Gastrocnemius medialis (tissue), 4 donors: ENCODE results near the gene NAV2. TPM values are rescaled to one million over a fixed set of nuclear protein-coding genes. Genes with fewer than 3 reads are reported as not detected.

Experiments
- ATAC-seq, 2 donors: fragments of 150-250 bp; one replicate each; pipeline ENCODE4 v1.9.1; 2016
- DNase-seq, 2 donors: peaks; one replicate each; pipeline ENCODE4 v3.0.0-alpha.2; 2019
- H3K27ac ChIP-seq, 4 donors: fragments of 200-600 bp; sonication (generic); 1 replicate in 1 of 4; 2 replicates in 3 of 4; pipeline ENCODE4 v1.5.1; 2016 to 2018; ENCODE audit warnings: mild to moderate bottlenecking in 2 of 4, moderate library complexity in 1 of 4
- H3K27me3 ChIP-seq, 3 donors: fragments of 200-600 bp; sonication (generic) in 2 of 3; 1 replicate in 1 of 3; 2 replicates in 2 of 3; pipeline versions ENCODE4 v1.5.1 to v1.6.0; 2016 to 2019; ENCODE audit warnings: mild to moderate bottlenecking in 1 of 3, moderate library complexity in 1 of 3
- H3K36me3 ChIP-seq, 2 donors: fragments of 200-600 bp; sonication (generic) in 1 of 2; one replicate each; pipeline ENCODE4 v1.5.1; 2017 to 2018
- H3K4me1 ChIP-seq, 2 donors: fragments of 200-600 bp; sonication (generic) in 1 of 2; one replicate each; pipeline ENCODE4 v1.5.1; 2016 to 2017; ENCODE audit warnings: mild to moderate bottlenecking in 2 of 2
- H3K4me3 ChIP-seq, 4 donors: fragments of 200-600 bp; sonication (generic) in 3 of 4; 1 replicate in 1 of 4; 2 replicates in 3 of 4; pipeline ENCODE4 v1.5.1; 2016 to 2019; ENCODE audit warnings: mild to moderate bottlenecking in 2 of 4
- H3K9me3 ChIP-seq, 3 donors: fragments of 200-600 bp; sonication (generic) in 2 of 3; 1 replicate in 1 of 3; 2 replicates in 2 of 3; pipeline ENCODE4 v1.5.1; 2016 to 2019
- POLR2A ChIP-seq, 2 donors: fragments of 450-650 bp; IDR thresholded peaks; one replicate each; pipeline ENCODE4 v1.6.1; 2017; ENCODE audit warnings: antibody characterized with exemption in 2 of 2, mild to moderate bottlenecking in 2 of 2, moderate library complexity in 2 of 2
- in situ Hi-C, 4 donors: fragments of 200-750 bp; cut with MboI; loops; one replicate each; pipeline versions ENCODE4 v1.15.0 to v1.8.0; 2017; ENCODE audit warnings: low sequenced_read_pairs in 4 of 4
- intact Hi-C: fragments of 100-400 bp; cut with DNase I; formaldehyde crosslinking; loops from one replicate; pipeline ENCODE4 v1.15.1; 2023; ENCODE audit warnings: low total_unique reads
- total RNA-seq, 4 donors: library from RNA; depleted of rRNA; stranded (reverse); fragments of >200 nt; gene quantifications; one replicate each; pipeline versions ENCODE4 v1.1.0 to v1.2.3, GENCODE V29; 2016
- TF ChIP-seq, protein P1 (sequence below), 5 experiments: fragments of 450-650 bp in 3 of 5; fragments of 200-600 bp in 2 of 5; sonication (generic) in 2 of 5; IDR thresholded peaks in 4 of 5; conservative IDR thresholded peaks in 1 of 5; 1 replicate in 4 of 5; 2 replicates in 1 of 5; pipeline ENCODE4 v1.5.1; 2016 to 2019; ENCODE audit warnings: antibody characterized with exemption in 5 of 5, mild to moderate bottlenecking in 3 of 5, moderate library complexity in 3 of 5

NAV2 gene
- total RNA-seq, 4 donors from 2014 or later, result 3.2 to 7.7 (median 5.5) TPM

- H3K27ac ChIP-seq, result no peak overlapping the region
- H3K9me3 ChIP-seq, result no peaks in the 10 kb centered on the region
- no peaks in the 10 kb centered on the region for H3K27me3 ChIP-seq
- no peak overlapping the region for H3K4me3 ChIP-seq
- DNase-seq (no peak), ATAC-seq (no peak)
- intact Hi-C loops, result no loop called here
- peaks cover 0 to 3% of the 10 kb centered on the region in 2 donors for H3K4me1 ChIP-seq
- TF ChIP-seq POLR2A (IDR thresholded peaks at IDR 0.05), result no peak
- TF ChIP-seq, protein P1, sequence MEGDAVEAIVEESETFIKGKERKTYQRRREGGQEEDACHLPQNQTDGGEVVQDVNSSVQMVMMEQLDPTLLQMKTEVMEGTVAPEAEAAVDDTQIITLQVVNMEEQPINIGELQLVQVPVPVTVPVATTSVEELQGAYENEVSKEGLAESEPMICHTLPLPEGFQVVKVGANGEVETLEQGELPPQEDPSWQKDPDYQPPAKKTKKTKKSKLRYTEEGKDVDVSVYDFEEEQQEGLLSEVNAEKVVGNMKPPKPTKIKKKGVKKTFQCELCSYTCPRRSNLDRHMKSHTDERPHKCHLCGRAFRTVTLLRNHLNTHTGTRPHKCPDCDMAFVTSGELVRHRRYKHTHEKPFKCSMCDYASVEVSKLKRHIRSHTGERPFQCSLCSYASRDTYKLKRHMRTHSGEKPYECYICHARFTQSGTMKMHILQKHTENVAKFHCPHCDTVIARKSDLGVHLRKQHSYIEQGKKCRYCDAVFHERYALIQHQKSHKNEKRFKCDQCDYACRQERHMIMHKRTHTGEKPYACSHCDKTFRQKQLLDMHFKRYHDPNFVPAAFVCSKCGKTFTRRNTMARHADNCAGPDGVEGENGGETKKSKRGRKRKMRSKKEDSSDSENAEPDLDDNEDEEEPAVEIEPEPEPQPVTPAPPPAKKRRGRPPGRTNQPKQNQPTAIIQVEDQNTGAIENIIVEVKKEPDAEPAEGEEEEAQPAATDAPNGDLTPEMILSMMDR (IDR thresholded peaks at IDR 0.05 in 4 of 5, conservative IDR thresholded peaks at IDR 0.05 in 1 of 5), result no peak
- in situ Hi-C loops, result loop anchor here in 3 of 4 donors (25.0 kb wide), 3 partner anchors 184 to 666 kb away; partner anchors contain the start of gene MRGPRX2 (in 1 of the 3)
- no peaks in the 10 kb centered on the region for H3K36me3 ChIP-seq
Measured at GRCh38 chr11:19728436-19728835, 15.8 kb downstream of the NAV2 start.

GRCh38 chr11:19729141-19729540 lies 16.5 kb downstream of the NAV2 start:
- no peak overlapping the region for H3K27ac ChIP-seq
- intact Hi-C loops, result no loop called here
- in situ Hi-C loops, result loop anchor here in 3 of 4 donors (25.0 kb wide), 3 partner anchors 183 to 667 kb away; partner anchors contain the start of gene MRGPRX2 (in 1 of the 3)
- ATAC-seq (no peak), DNase-seq (no peak)
- no peak overlapping the region for H3K4me3 ChIP-seq
- peaks cover 0 to 3% of the 10 kb centered on the region in 2 donors for H3K4me1 ChIP-seq
- TF ChIP-seq, protein P1 (IDR thresholded peaks at IDR 0.05 in 4 of 5, conservative IDR thresholded peaks at IDR 0.05 in 1 of 5), result no peak
- no peak for TF ChIP-seq POLR2A (IDR thresholded peaks at IDR 0.05)
- H3K9me3 ChIP-seq, result no peaks in the 10 kb centered on the region
- no peaks in the 10 kb centered on the region for H3K27me3 ChIP-seq
- H3K36me3 ChIP-seq, result no peaks in the 10 kb centered on the region

DNA sequence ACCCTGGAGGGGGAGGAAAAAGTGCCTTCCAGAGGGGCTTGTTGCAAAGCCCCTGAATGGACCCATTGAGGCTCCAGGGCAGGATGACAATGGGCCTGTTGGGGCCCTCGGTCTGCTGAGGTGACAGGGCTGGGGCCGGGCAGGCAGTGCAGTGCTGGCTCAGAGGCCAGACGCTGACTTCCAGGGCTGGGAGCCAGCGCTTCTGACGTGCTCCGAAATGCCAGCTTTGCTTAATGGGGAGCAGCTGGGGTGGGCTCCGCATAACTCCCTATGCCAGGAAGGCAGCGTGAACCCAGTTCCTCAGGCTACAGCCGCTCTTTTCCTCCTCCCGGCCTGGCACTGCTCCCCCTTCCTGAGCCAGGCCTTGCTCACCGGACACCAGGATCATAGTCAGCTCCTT lies 17.7 kb downstream of the NAV2 start:
- H3K36me3 ChIP-seq, result no peaks in the 10 kb centered on the region
- no peaks in the 10 kb centered on the region for H3K27me3 ChIP-seq
- no peak overlapping the region for H3K27ac ChIP-seq
- intact Hi-C loops (no loop called here), in situ Hi-C loops (loop anchor here in 3 of 4 donors (25.0 kb wide), 3 partner anchors 182 to 668 kb away; partner anchors contain the start of gene MRGPRX2 (in 1 of the 3))
- DNase-seq (no peak), ATAC-seq (peak in 1 of 2 donors; percentile 14)
- H3K4me1 ChIP-seq, result peaks cover 3% of the 10 kb centered on the region in 2 donors
- no peak for TF ChIP-seq POLR2A (IDR thresholded peaks at IDR 0.05)
- TF ChIP-seq, protein P1 (IDR thresholded peaks at IDR 0.05 in 4 of 5, conservative IDR thresholded peaks at IDR 0.05 in 1 of 5), result no peak
- no peaks in the 10 kb centered on the region for H3K9me3 ChIP-seq
- no peak overlapping the region for H3K4me3 ChIP-seq

DNA sequence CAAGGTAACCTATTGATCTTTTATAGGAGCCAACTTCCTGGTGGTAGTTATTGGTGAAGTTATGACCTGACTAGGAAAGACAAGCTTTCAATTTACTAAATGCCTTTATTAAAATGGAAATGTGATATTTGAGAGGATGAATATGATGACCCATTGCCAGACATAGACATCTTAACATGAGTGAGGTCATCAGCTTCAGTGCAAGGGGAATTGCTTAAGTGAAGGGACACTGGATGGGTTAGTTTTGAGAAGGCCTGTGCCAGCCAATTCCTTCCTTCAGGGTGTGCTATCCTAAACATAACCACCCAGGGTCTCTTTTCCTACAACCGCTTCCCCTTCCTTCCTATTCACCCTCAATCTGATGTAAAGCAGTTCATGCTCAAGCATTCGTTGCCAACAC lies 21.5 kb downstream of the NAV2 start:
- no peaks in the 10 kb centered on the region for H3K9me3 ChIP-seq
- no peak overlapping the region for H3K4me3 ChIP-seq
- intact Hi-C loops (no loop called here), in situ Hi-C loops (loop anchor here in 3 of 4 donors (25.0 kb wide), 3 partner anchors 178 to 672 kb away; partner anchors contain the start of gene MRGPRX2 (in 1 of the 3))
- DNase-seq (no peak), ATAC-seq (no peak)
- no peaks in the 10 kb centered on the region for H3K36me3 ChIP-seq
- no peak overlapping the region for H3K27ac ChIP-seq
- TF ChIP-seq, protein P1 (IDR thresholded peaks at IDR 0.05 in 4 of 5, conservative IDR thresholded peaks at IDR 0.05 in 1 of 5), result no peak
- no peak for TF ChIP-seq POLR2A (IDR thresholded peaks at IDR 0.05)
- H3K27me3 ChIP-seq, result no peaks in the 10 kb centered on the region
- peaks cover 0 to 7% of the 10 kb centered on the region in 2 donors for H3K4me1 ChIP-seq
